OCI-LY7 (cell line): ENCODE measurements around the gene ASXL2.

Source experiments
- EZH2phosphoT487 ChIP-seq: fragments of 200-600 bp; sonication (generic); IDR thresholded peaks from 2 replicates; pipeline ENCODE4 v1.6.1; 2018; ENCODE audit warnings: low read depth, borderline replicate concordance, mild to moderate bottlenecking, mixed run types, antibody characterized with exemption, low read length, moderate library complexity, mixed read lengths
- TF ChIP-seq, protein P1 (sequence below): fragments of 200-600 bp; sonication (generic); conservative IDR thresholded peaks from 2 replicates; pipeline ENCODE4 v1.5.1; 2014; ENCODE audit warnings: mild to moderate bottlenecking, antibody characterized with exemption, low read length, moderate library complexity, mixed read lengths

DNA sequence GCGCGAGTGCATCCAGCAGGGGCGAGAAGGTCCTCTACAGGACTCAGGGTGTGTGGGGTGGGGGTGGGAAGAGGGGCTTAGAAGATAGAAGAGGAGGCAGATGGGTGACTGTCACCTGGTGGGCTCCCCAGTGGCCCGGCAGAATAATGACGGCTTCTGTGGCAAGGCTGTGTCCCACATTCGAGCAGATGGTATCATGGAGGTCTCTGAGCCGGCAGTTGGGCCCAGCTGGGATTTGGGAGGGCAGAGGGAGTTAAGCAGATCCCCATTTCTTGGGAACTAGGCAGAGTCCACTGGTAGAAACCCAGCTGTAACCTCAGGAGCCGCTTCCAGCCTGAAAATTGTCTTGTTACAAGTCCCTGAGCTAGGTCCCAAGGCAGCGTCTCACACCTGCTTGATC, 176.5 kb downstream of the ASXL2 start:
- TF ChIP-seq, protein P1, sequence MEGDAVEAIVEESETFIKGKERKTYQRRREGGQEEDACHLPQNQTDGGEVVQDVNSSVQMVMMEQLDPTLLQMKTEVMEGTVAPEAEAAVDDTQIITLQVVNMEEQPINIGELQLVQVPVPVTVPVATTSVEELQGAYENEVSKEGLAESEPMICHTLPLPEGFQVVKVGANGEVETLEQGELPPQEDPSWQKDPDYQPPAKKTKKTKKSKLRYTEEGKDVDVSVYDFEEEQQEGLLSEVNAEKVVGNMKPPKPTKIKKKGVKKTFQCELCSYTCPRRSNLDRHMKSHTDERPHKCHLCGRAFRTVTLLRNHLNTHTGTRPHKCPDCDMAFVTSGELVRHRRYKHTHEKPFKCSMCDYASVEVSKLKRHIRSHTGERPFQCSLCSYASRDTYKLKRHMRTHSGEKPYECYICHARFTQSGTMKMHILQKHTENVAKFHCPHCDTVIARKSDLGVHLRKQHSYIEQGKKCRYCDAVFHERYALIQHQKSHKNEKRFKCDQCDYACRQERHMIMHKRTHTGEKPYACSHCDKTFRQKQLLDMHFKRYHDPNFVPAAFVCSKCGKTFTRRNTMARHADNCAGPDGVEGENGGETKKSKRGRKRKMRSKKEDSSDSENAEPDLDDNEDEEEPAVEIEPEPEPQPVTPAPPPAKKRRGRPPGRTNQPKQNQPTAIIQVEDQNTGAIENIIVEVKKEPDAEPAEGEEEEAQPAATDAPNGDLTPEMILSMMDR = no peak
- TF ChIP-seq EZH2phosphoT487 = no peak
